Sigmoid colon (tissue), 7 donors: ENCODE data around the gene FBXO34. TPM values are rescaled to one million over a fixed set of nuclear protein-coding genes. Genes with fewer than 3 reads are reported as not detected.
A peak's percentile ranks its signal among the peaks of the same experiment; 100 is the strongest.

Experiments used
- DNase-seq: peaks from one replicate; pipeline ENCODE4 v3.0.0-alpha.2; 2019
- H3K27ac ChIP-seq, 4 donors: fragments of 200-600 bp; sonication (generic); one replicate each; pipeline ENCODE4 v1.5.1; 2016 to 2019; ENCODE audit warnings: mild to moderate bottlenecking in 1 of 4
- H3K27me3 ChIP-seq, 3 donors: fragments of 200-600 bp; sonication (generic); one replicate each; pipeline ENCODE4 v1.5.1; 2019; ENCODE audit warnings: mild to moderate bottlenecking in 1 of 3
- H3K36me3 ChIP-seq, 4 donors: fragments of 200-600 bp; sonication (generic); one replicate each; pipeline ENCODE4 v1.5.1; 2016 to 2019
- H3K4me1 ChIP-seq, 4 donors: fragments of 200-600 bp; sonication (generic); one replicate each; pipeline ENCODE4 v1.5.1; 2017 to 2019
- H3K4me3 ChIP-seq, 4 donors: fragments of 200-600 bp; sonication (generic); one replicate each; pipeline ENCODE4 v1.5.1; 2017 to 2019; ENCODE audit warnings: mild to moderate bottlenecking in 2 of 4, moderate library complexity in 1 of 4
- H3K9me3 ChIP-seq, 4 donors: fragments of 200-600 bp in 3 of 4; sonication (generic) in 3 of 4; one replicate each; pipeline versions ENCODE4 v1.5.1 to v1.6.1; 2013 to 2019
- CTCF ChIP-seq, 4 experiments: fragments of 450-650 bp in 3 of 4; fragments of 200-600 bp in 1 of 4; IDR thresholded peaks; one replicate each; pipeline ENCODE4 v1.5.1; 2016 to 2019; ENCODE audit warnings: antibody characterized with exemption in 4 of 4, mild to moderate bottlenecking in 3 of 4, moderate library complexity in 2 of 4
- EP300 ChIP-seq, 4 donors: sonication (generic); formaldehyde crosslinking; IDR thresholded peaks; one replicate each; pipeline ENCODE4 v1.6.1; 2017; ENCODE audit warnings: antibody characterized with exemption in 4 of 4
- POLR2A ChIP-seq, 2 donors: fragments of 450-650 bp; IDR thresholded peaks; one replicate each; pipeline ENCODE4 v1.6.1; 2016; ENCODE audit warnings: antibody characterized with exemption in 2 of 2, mild to moderate bottlenecking in 2 of 2, moderate library complexity in 2 of 2
- POLR2AphosphoS5 ChIP-seq, 4 donors: sonication (generic); formaldehyde crosslinking; IDR thresholded peaks; one replicate each; pipeline ENCODE4 v1.6.1; 2017; ENCODE audit warnings: antibody characterized with exemption in 4 of 4
- WGBS, 2 donors: extraction: QIAGEN DNeasy Blood & Tissue Kit; methylation state at CpG; one replicate each; pipeline ENCODE4 v1.1.7; 2013; 5-methylcytosine and 5-hydroxymethylcytosine counted together
- intact Hi-C: fragments of 100-400 bp; cut with DNase I; formaldehyde crosslinking; loops from one replicate; pipeline ENCODE4 v1.15.1; 2023
- polyA plus RNA-seq, 3 donors: library from polyadenylated mRNA; stranded (reverse); fragments of 200-250 nt; gene quantifications; one replicate each; pipeline ENCODE4 v1.2.3, GENCODE V29; 2013
- total RNA-seq, 4 donors: library from RNA; depleted of rRNA; stranded (reverse); fragments of >200 nt; gene quantifications; one replicate each; pipeline ENCODE4 v1.1.0, GENCODE V29; 2016
- donor health status: healthy with polysubstance abuse.
- donor health status: Bipolar disorder and iron deficiency.
- donor health status: healthy.

FBXO34 gene
- total and polyA plus RNA-seq, 7 donors = 15.3 to 36.0 (median 18.6) TPM

GRCh38 chr14:55329999-55330710, 58.9 kb downstream of the FBXO34 start:
- TF ChIP-seq POLR2A (IDR thresholded peaks at IDR 0.05) = no peak
- TF ChIP-seq EP300 (IDR thresholded peaks at IDR 0.05) = no peak
- TF ChIP-seq CTCF (IDR thresholded peaks at IDR 0.05) = no peak
- no peak for TF ChIP-seq POLR2AphosphoS5 (IDR thresholded peaks at IDR 0.05)
- 69 to 79% methylated on average over 6 of the region's 6 CpGs for WGBS, 2 donors
- Histone ChIP-seq H3K4me1 (peaks cover 0 to 32% (median 14%) of the 10 kb centered on the region in 4 donors), H3K27me3 (no peaks in the 10 kb centered on the region), H3K36me3 (no peaks in the 10 kb centered on the region), H3K27ac (no peak overlapping the region), H3K9me3 (no peaks in the 10 kb centered on the region), H3K4me3 (no peak overlapping the region)
- intact Hi-C loops = no loop called here
- DNase-seq = no peak

- no peak for DNase-seq
- Histone ChIP-seq H3K27me3 (no peaks in the 10 kb centered on the region), H3K27ac (peak overlapping the region in 1 of 4 donors; percentile 23), H3K4me3 (no peak overlapping the region), H3K36me3 (no peaks in the 10 kb centered on the region), H3K9me3 (no peaks in the 10 kb centered on the region), H3K4me1 (peaks cover 0 to 27% (median 13%) of the 10 kb centered on the region in 4 donors)
- intact Hi-C loops = no loop called here
- WGBS, 2 donors = 25 to 46% methylated on average over 7 of the region's 7 CpGs
- TF ChIP-seq POLR2A (IDR thresholded peaks at IDR 0.05) = no peak
- TF ChIP-seq CTCF (IDR thresholded peaks at IDR 0.05) = no peak
- TF ChIP-seq POLR2AphosphoS5 (IDR thresholded peaks at IDR 0.05) = no peak
- no peak for TF ChIP-seq EP300 (IDR thresholded peaks at IDR 0.05)
Measured at GRCh38 chr14:55332654-55333570, 61.7 kb downstream of the FBXO34 start.

- H3K27ac ChIP-seq = peak overlapping the region in 2 of 4 donors; percentile 13 to 19
- no peak overlapping the region for H3K4me3 ChIP-seq
- 34 to 43% methylated on average over 4 of the region's 4 CpGs for WGBS, 2 donors
Measured at GRCh38 chr14:55333711-55334485, 62.7 kb downstream of the FBXO34 start.

More at GRCh38 chr14:55333711-55334485, 62.7 kb downstream of the FBXO34 start:
- Histone ChIP-seq H3K27me3 (no peaks in the 10 kb centered on the region), H3K9me3 (no peaks in the 10 kb centered on the region), H3K4me1 (peaks cover 0 to 27% (median 13%) of the 10 kb centered on the region in 4 donors), H3K36me3 (no peaks in the 10 kb centered on the region)
- DNase-seq = no peak
- intact Hi-C loops = no loop called here
- no peak for TF ChIP-seq EP300 (IDR thresholded peaks at IDR 0.05)
- TF ChIP-seq POLR2A (IDR thresholded peaks at IDR 0.05) = no peak
- TF ChIP-seq CTCF (IDR thresholded peaks at IDR 0.05) = no peak
- no peak for TF ChIP-seq POLR2AphosphoS5 (IDR thresholded peaks at IDR 0.05)
